Measurements from ENCODE around the gene DNASE1L3. TPM values are rescaled to one million over a fixed set of nuclear protein-coding genes. Genes with fewer than 3 reads are reported as not detected.

The DNASE1L3 gene
- total and polyA plus RNA-seq, 2 of the 8 experiments (the other 6 are each of a cell fraction or from before 2014, with no cell fraction given): not detected

- TF ChIP-seq RBBP5 (IDR thresholded peaks at IDR 0.05; ENCODE audit: borderline replicate concordance, low read depth, low read length): no peak
- TF ChIP-seq CREB1 (IDR thresholded peaks at IDR 0.05): no peak
- no peak for TF ChIP-seq YY1 (IDR thresholded peaks at IDR 0.05; ENCODE audit: low read depth, low read length)
- no peak for TF ChIP-seq JUND (IDR thresholded peaks at IDR 0.05; ENCODE audit: low read length)
- TF ChIP-seq SP4 (IDR thresholded peaks at IDR 0.05; ENCODE audit: low read length): no peak
- no peak for TF ChIP-seq POLR2AphosphoS5 (IDR thresholded peaks at IDR 0.05; ENCODE audit: low read depth, low read length)
- no peak for TF ChIP-seq TCF12 (IDR thresholded peaks at IDR 0.05; ENCODE audit: low read depth, low read length)
- no peak for TF ChIP-seq EGR1 (IDR thresholded peaks at IDR 0.05; ENCODE audit: borderline replicate concordance, low read depth, low read length)
Observed at GRCh38 chr3:58206406-58207011, 4.3 kb downstream of the DNASE1L3 start (continued).

Measured in H1 (cell line).